Esophagus squamous epithelium (tissue), 5 donors: ENCODE measurements around the gene TAS1R1. TPM values are rescaled to one million over a fixed set of nuclear protein-coding genes. Genes with fewer than 3 reads are reported as not detected.
A peak's percentile ranks its signal among the peaks of the same experiment; 100 is the strongest.

Experiments
- DNase-seq: peaks from one replicate; lab custom pipeline; 2025; lab: John Stamatoyannopoulos, UW
- H3K27ac ChIP-seq, 4 donors: fragments of 200-600 bp; sonication (generic); one replicate each; pipeline ENCODE4 v1.5.1; 2016 to 2019; ENCODE audit warnings: mild to moderate bottlenecking in 1 of 4
- H3K27me3 ChIP-seq, 4 donors: fragments of 200-600 bp; sonication (generic); 1 replicate in 3 of 4; 2 replicates in 1 of 4; pipeline versions ENCODE4 v1.5.1 to v1.6.0; 2017 to 2021; ENCODE audit warnings: antibody characterized with exemption in 1 of 4
- H3K36me3 ChIP-seq, 3 donors: fragments of 200-600 bp; sonication (generic); one replicate each; pipeline ENCODE4 v1.5.1; 2016 to 2019
- H3K4me1 ChIP-seq, 3 donors: fragments of 200-600 bp; sonication (generic); one replicate each; pipeline ENCODE4 v1.5.1; 2017 to 2019
- H3K4me3 ChIP-seq, 4 donors: fragments of 200-600 bp; sonication (generic); 1 replicate in 3 of 4; 2 replicates in 1 of 4; pipeline ENCODE4 v1.5.1; 2016 to 2019; ENCODE audit warnings: mild to moderate bottlenecking in 2 of 4, moderate library complexity in 1 of 4
- H3K9me3 ChIP-seq, 3 donors: fragments of 200-600 bp; sonication (generic); one replicate each; pipeline ENCODE4 v1.5.1; 2016 to 2019
- CTCF ChIP-seq, 6 experiments: fragments of 450-650 bp in 4 of 6; fragments of 200-600 bp in 2 of 6; sonication (generic) in 2 of 6; IDR thresholded peaks; one replicate each; pipeline ENCODE4 v1.5.1; 2016 to 2019; ENCODE audit warnings: antibody characterized with exemption in 6 of 6, mild to moderate bottlenecking in 4 of 6, moderate library complexity in 4 of 6
- POLR2A ChIP-seq, 4 donors: fragments of 450-650 bp; IDR thresholded peaks; one replicate each; pipeline ENCODE4 v1.6.1; 2017; ENCODE audit warnings: antibody characterized with exemption in 4 of 4, mild to moderate bottlenecking in 4 of 4, moderate library complexity in 3 of 4
- whole genome bisulfite sequencing, 2 donors: methylation state at CpG; one replicate each; pipeline ENCODE4 v1.1.5; 2018; 5-methylcytosine and 5-hydroxymethylcytosine counted together
- intact Hi-C: fragments of 100-400 bp; cut with DNase I; formaldehyde crosslinking; loops from one replicate; pipeline ENCODE4 v1.15.0; 2022
- total RNA-seq, 4 donors: library from RNA; depleted of rRNA; stranded (reverse); fragments of >200 nt; gene quantifications; one replicate each; pipeline ENCODE4 v1.1.0, GENCODE V29; 2016
- donor health status: DM: yes; HTN: yes; CAD: no.

TAS1R1 gene
- total RNA-seq, 4 donors from 2014 or later = not detected

GRCh38 chr1:6507461-6507911 lies 47.6 kb upstream of the TAS1R1 start:
- WGBS, 2 donors = 60% methylated on average over 1 of the region's 12 CpGs; no CpG with 5 or more reads in 1 of the 2 donors
- Histone ChIP-seq H3K9me3 (no peaks in the 10 kb centered on the region), H3K36me3 (no peaks in the 10 kb centered on the region), H3K4me1 (peaks cover 0 to 10% (median 3%) of the 10 kb centered on the region in 3 donors), H3K4me3 (no peak overlapping the region), H3K27me3 (peaks cover 0 to 25% (median 0%) of the 10 kb centered on the region in 4 donors), H3K27ac (peak overlapping the region in 1 of 4 donors; percentile 9)
- TF ChIP-seq CTCF (IDR thresholded peaks at IDR 0.05) = no peak
- TF ChIP-seq POLR2A (IDR thresholded peaks at IDR 0.05) = no peak
- intact Hi-C loops = no loop called here
- DNase-seq = no peak

GRCh38 chr1:6508154-6508815 lies 46.8 kb upstream of the TAS1R1 start:
- Histone ChIP-seq H3K27me3 (peaks cover 0 to 25% (median 0%) of the 10 kb centered on the region in 4 donors), H3K9me3 (no peaks in the 10 kb centered on the region), H3K4me1 (peaks cover 0 to 13% (median 7%) of the 10 kb centered on the region in 3 donors), H3K36me3 (no peaks in the 10 kb centered on the region), H3K4me3 (no peak overlapping the region), H3K27ac (no peak overlapping the region)
- no peak for TF ChIP-seq POLR2A (IDR thresholded peaks at IDR 0.05)
- no peak for TF ChIP-seq CTCF (IDR thresholded peaks at IDR 0.05)
- DNase-seq = no peak
- 87 to 91% methylated on average over 3 to 10 of the region's 18 CpGs for WGBS, 2 donors
- intact Hi-C loops = no loop called here

- DNase-seq = no peak
- TF ChIP-seq POLR2A (IDR thresholded peaks at IDR 0.05) (no peak), CTCF (IDR thresholded peaks at IDR 0.05) (no peak)
- 60 to 75% methylated on average over 1 to 2 of the region's 11 CpGs for WGBS, 2 donors
- intact Hi-C loops = no loop called here
- peaks cover 0 to 17% (median 7%) of the 10 kb centered on the region in 3 donors for H3K4me1 ChIP-seq
- H3K27ac ChIP-seq = no peak overlapping the region
- no peak overlapping the region for H3K4me3 ChIP-seq
- H3K27me3 ChIP-seq = peaks cover 0 to 25% (median 0%) of the 10 kb centered on the region in 4 donors
- no peaks in the 10 kb centered on the region for H3K36me3 ChIP-seq
- no peaks in the 10 kb centered on the region for H3K9me3 ChIP-seq
These were observed 46.3 kb upstream of the TAS1R1 start for GRCh38 chr1:6508816-6509189.

- Histone ChIP-seq H3K4me3 (no peak overlapping the region), H3K36me3 (no peaks in the 10 kb centered on the region), H3K4me1 (peaks cover 0 to 17% (median 7%) of the 10 kb centered on the region in 3 donors), H3K27me3 (peaks cover 0 to 25% (median 0%) of the 10 kb centered on the region in 4 donors), H3K27ac (no peak overlapping the region), H3K9me3 (no peaks in the 10 kb centered on the region)
- intact Hi-C loops = no loop called here
- TF ChIP-seq CTCF (IDR thresholded peaks at IDR 0.05) = no peak
- TF ChIP-seq POLR2A (IDR thresholded peaks at IDR 0.05) = no peak
- 67 to 80% methylated on average over 1 to 9 of the region's 20 CpGs for WGBS, 2 donors
- DNase-seq = no peak
These were observed 45.7 kb upstream of the TAS1R1 start for GRCh38 chr1:6509220-6509918.

GRCh38 chr1:6509919-6510291 lies 45.2 kb upstream of the TAS1R1 start:
- peaks cover 0 to 25% (median 0%) of the 10 kb centered on the region in 4 donors for H3K27me3 ChIP-seq
- H3K36me3 ChIP-seq = no peaks in the 10 kb centered on the region
- WGBS, 2 donors = no CpG with 5 or more reads among the region's 10 CpGs
- TF ChIP-seq POLR2A (IDR thresholded peaks at IDR 0.05) = no peak
- TF ChIP-seq CTCF (IDR thresholded peaks at IDR 0.05) = no peak
- no peak overlapping the region for H3K4me3 ChIP-seq
- peaks cover 0 to 17% (median 7%) of the 10 kb centered on the region in 3 donors for H3K4me1 ChIP-seq
- no peak overlapping the region for H3K27ac ChIP-seq
- no peaks in the 10 kb centered on the region for H3K9me3 ChIP-seq
- intact Hi-C loops = no loop called here
- no peak for DNase-seq
